Smooth muscle cell (in vitro differentiated cells): ENCODE results near the gene TMEM270. TPM values are rescaled to one million over a fixed set of nuclear protein-coding genes. Genes with fewer than 3 reads are reported as not detected.

Experiments used
- DNase-seq: peaks from one replicate; lab custom pipeline; 2025; ENCODE audit not compliant: unreplicated experiment; lab: John Stamatoyannopoulos, UW
- H2AFZ ChIP-seq: fragments of 200-600 bp; sonication (generic); 2 replicates; pipeline ENCODE4 v1.6.0; 2016; ENCODE audit warnings: antibody characterized with exemption, low read depth, mild to moderate bottlenecking
- H3F3A ChIP-seq: fragments of 200-600 bp; sonication (generic); 2 replicates; pipeline ENCODE4 v1.6.0; 2017; ENCODE audit warnings: antibody characterized with exemption, low read depth
- H3K27ac ChIP-seq: fragments of 200-600 bp; sonication (generic); 2 replicates; pipeline ENCODE4 v1.5.1; 2016; ENCODE audit warnings: low read depth, mild to moderate bottlenecking
- H3K27me3 ChIP-seq: fragments of 200-600 bp; sonication (generic); 2 replicates; pipeline ENCODE4 v1.6.1; 2016; ENCODE audit warnings: low read depth, mild to moderate bottlenecking
- H3K36me3 ChIP-seq: fragments of 200-600 bp; sonication (generic); 2 replicates; pipeline ENCODE4 v1.5.1; 2016; ENCODE audit warnings: low read depth
- H3K4me1 ChIP-seq: fragments of 200-600 bp; sonication (generic); 2 replicates; pipeline ENCODE4 v1.5.1; 2016; ENCODE audit warnings: low read depth
- H3K4me2 ChIP-seq: fragments of 200-600 bp; sonication (generic); 2 replicates; pipeline ENCODE4 v1.6.0; 2016; ENCODE audit warnings: mild to moderate bottlenecking
- H3K4me3 ChIP-seq: fragments of 200-600 bp; sonication (generic); 2 replicates; pipeline ENCODE4 v1.5.1; 2016; ENCODE audit warnings: mild to moderate bottlenecking
- H3K79me2 ChIP-seq: fragments of 200-600 bp; sonication (generic); 2 replicates; pipeline ENCODE4 v1.6.0; 2016; ENCODE audit warnings: low read depth, mild to moderate bottlenecking
- H3K9ac ChIP-seq: fragments of 200-600 bp; sonication (generic); 2 replicates; pipeline ENCODE4 v1.6.0; 2016; ENCODE audit warnings: low read depth
- H3K9me3 ChIP-seq: fragments of 200-600 bp; sonication (generic); replicated peaks from 2 replicates; pipeline ENCODE4 v1.5.1; 2016; ENCODE audit warnings: low read depth
- H4K20me1 ChIP-seq: fragments of 200-600 bp; sonication (generic); 2 replicates; pipeline ENCODE4 v1.6.0; 2016; ENCODE audit warnings: low read depth
- WGBS: methylation state at CpG from one replicate; pipeline ENCODE4 v1.1.7; 2016; ENCODE audit warnings: low lambda C conversion rate; 5-methylcytosine and 5-hydroxymethylcytosine counted together
- polyA plus RNA-seq: library from polyadenylated mRNA; unstranded; fragments of >200 nt; fragmentation: Nextera tagmentation; extraction: Ambion mirVana; gene quantifications from 2 replicates; pipeline ENCODE4 v1.2.1, GENCODE V29; 2016
- total RNA-seq: library from RNA; depleted of rRNA; stranded (reverse); fragments of >200 nt; gene quantifications from 2 replicates; pipeline ENCODE4 v1.2.3, GENCODE V29; 2014
- TF ChIP-seq, protein P1 (sequence below): fragments of 200-600 bp; sonication (generic); IDR thresholded peaks from 2 replicates; pipeline ENCODE4 v1.5.1; 2017; ENCODE audit warnings: borderline replicate concordance, mild to moderate bottlenecking, antibody characterized with exemption; ENCODE audit not compliant: insufficient read depth, poor library complexity, severe bottlenecking

TMEM270 gene
- total and polyA plus RNA-seq, 2 experiments from 2014 or later, result not detected

GRCh38 chr7:73839743-73840714 is 20.9 kb upstream of the TMEM270 start:
- WGBS, result 90% methylated on average over 22 of the region's 22 CpGs
- DNase-seq, result no peak

DNA sequence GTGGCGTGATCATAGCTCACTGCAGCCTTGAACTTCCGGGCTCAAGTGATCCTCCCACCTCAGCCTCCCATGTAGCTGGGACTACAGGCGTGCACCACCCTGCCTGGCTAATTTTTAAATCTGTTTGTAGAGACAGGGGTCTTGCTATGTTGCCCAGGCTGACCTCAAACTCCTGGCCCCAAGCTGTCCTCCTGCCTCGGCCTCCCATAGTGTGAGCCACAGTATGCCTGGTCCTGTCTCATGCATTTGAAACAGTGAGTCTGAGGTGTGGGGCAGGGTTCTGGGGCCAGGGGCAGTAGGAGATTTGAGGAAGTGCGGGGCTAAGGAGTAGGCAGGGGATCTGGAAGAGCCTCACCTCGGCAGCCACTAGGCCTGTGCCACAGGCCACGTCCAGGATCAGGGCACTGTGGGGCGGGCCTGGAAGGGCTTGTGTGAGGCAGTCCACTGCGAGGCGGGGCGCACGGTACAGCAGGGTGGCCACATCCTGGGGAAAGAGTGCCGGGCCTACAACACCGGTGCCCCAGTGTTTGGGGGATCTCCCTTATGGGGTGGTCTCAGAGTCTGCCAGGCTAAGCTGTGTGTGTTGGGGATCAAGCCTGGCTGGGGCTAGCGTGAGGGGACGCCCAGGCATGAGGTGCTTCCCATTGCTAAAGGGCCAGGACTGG is 20.1 kb upstream of the TMEM270 start:
- Histone ChIP-seq H3F3A (peaks cover 16% of the 10 kb centered on the region), H3K36me3 (no peaks in the 10 kb centered on the region), H3K4me2 (no peak overlapping the region), H3K9ac (no peak overlapping the region), H4K20me1 (no peaks in the 10 kb centered on the region), H3K27me3 (no peaks in the 10 kb centered on the region), H3K9me3 (no peaks in the 10 kb centered on the region), H3K4me1 (peaks cover 4% of the 10 kb centered on the region), H3K79me2 (no peaks in the 10 kb centered on the region), H3K4me3 (no peak overlapping the region), H2AFZ (no peak overlapping the region), H3K27ac (no peak overlapping the region)
- WGBS, result over 99% methylated on average over 16 of the region's 16 CpGs
- no peak for DNase-seq
- TF ChIP-seq, protein P1, sequence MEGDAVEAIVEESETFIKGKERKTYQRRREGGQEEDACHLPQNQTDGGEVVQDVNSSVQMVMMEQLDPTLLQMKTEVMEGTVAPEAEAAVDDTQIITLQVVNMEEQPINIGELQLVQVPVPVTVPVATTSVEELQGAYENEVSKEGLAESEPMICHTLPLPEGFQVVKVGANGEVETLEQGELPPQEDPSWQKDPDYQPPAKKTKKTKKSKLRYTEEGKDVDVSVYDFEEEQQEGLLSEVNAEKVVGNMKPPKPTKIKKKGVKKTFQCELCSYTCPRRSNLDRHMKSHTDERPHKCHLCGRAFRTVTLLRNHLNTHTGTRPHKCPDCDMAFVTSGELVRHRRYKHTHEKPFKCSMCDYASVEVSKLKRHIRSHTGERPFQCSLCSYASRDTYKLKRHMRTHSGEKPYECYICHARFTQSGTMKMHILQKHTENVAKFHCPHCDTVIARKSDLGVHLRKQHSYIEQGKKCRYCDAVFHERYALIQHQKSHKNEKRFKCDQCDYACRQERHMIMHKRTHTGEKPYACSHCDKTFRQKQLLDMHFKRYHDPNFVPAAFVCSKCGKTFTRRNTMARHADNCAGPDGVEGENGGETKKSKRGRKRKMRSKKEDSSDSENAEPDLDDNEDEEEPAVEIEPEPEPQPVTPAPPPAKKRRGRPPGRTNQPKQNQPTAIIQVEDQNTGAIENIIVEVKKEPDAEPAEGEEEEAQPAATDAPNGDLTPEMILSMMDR, result no peak

More at GRCh38 chr7:73839743-73840714, 20.9 kb upstream of the TMEM270 start:
- Histone ChIP-seq H3K79me2 (no peaks in the 10 kb centered on the region), H3K27me3 (no peaks in the 10 kb centered on the region), H3K9me3 (no peaks in the 10 kb centered on the region), H2AFZ (no peak overlapping the region), H3K9ac (no peak overlapping the region), H3K4me3 (no peak overlapping the region), H3K36me3 (no peaks in the 10 kb centered on the region), H3K4me2 (no peak overlapping the region), H3K4me1 (peaks cover 4% of the 10 kb centered on the region), H3K27ac (no peak overlapping the region), H3F3A (peaks cover 13% of the 10 kb centered on the region), H4K20me1 (no peaks in the 10 kb centered on the region)
- TF ChIP-seq, protein P1, result no peak

DNA sequence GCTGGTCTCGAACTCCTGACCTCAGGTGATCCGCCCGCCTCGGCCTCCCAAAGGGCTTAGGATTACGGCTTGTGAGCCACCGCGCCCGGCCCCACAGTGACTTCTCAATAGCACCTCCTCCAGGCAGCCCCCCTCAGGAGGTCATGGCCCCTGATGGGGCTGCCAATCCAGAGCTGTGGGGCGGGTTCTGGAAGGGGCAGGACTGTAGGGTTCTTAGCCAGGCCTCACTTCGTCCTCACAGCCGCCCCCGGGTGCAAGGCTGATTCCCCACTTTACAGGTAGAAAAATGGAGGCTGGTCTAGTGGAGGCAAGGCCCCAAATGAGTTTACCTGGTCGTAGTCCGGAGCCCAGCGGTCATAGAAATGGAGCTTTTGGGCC is 19.3 kb upstream of the TMEM270 start:
- Histone ChIP-seq H3K36me3 (no peaks in the 10 kb centered on the region), H3K4me3 (peak overlapping the region; percentile 58), H4K20me1 (no peaks in the 10 kb centered on the region), H3K9me3 (no peaks in the 10 kb centered on the region), H3K4me1 (peaks cover 4% of the 10 kb centered on the region), H2AFZ (no peak overlapping the region), H3F3A (peaks cover 16% of the 10 kb centered on the region), H3K4me2 (peak overlapping the region; percentile 85), H3K9ac (peak overlapping the region; percentile 47), H3K79me2 (no peaks in the 10 kb centered on the region), H3K27me3 (no peaks in the 10 kb centered on the region), H3K27ac (no peak overlapping the region)
- 65% methylated on average over 15 of the region's 15 CpGs for whole genome bisulfite sequencing
- no peak for DNase-seq
- TF ChIP-seq, protein P1, result no peak
